HG03108 (cell line): ENCODE data around the gene RNF222.
"Not testable (repeated sequence)": the region's sequence is repeated elsewhere in the genome, so short reads cannot be mapped to it uniquely, and the experiment has no call there.

ENCODE experiments used
- ATAC-seq: cut with Tn5 transposase; IDR thresholded peaks from one replicate; pipeline ENCODE4 v1.9.1; 2021; ENCODE audit warnings: moderate library complexity; ENCODE audit not compliant: unreplicated experiment

RNF222 gene

DNA sequence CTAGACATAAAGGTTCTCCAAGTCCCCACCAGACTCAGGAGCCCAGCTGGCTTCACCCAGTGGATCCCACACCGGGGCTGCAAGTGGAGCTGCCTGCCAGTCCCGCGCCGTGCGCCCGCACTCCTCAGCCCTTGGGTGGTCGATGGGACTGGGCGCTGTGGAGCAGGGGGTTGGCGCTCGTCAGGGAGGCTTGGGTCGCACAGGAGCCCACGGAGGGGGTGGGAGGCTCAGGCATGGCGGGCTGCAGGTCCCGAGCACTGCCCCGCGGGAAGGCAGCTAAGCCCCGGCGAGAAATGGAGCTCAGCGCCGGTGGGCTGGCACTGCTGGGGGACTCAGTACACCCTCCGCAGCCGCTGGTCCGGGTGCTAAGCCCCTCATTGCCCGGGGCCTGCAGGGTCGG is 50.6 kb downstream of the RNF222 start:
- ATAC-seq: not testable (repeated sequence)

DNA sequence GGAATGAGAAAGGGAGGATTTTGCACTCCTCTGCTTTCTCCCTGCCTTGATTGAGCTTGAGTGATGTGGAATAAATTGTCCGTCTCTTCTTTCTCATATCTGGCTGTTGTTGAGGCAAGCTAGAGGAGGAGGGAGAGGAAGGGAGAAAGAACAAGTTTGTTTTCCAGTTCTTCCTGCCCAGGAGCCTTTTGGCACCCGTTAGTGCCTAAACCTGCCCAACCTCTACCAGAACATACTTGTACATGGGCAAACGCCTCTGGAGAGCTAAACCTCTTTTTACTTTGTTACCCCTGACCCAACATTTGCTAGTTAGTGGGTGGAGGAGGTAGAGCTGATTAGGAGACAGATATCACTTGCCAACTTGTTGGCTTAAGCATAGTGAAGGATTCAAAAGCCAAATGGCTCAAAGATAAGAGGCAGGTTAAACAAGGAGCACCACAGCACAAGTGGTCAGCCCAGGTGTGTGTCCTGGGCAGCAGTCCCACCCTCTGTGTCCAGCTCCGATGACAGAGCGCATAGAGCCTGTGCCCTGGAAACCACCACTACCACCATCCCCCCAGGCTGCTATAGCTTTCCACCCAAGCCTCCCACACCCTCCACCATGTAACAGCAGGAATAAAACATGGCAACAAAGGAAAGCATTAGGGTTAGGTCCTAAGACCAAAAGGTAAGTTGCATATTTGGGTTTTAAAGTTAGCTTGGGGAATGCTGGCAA is 51.5 kb downstream of the RNF222 start:
- no peak for ATAC-seq

- ATAC-seq: no peak
Measured at GRCh38 chr17:8345052-8345690, 52.5 kb downstream of the RNF222 start.

DNA sequence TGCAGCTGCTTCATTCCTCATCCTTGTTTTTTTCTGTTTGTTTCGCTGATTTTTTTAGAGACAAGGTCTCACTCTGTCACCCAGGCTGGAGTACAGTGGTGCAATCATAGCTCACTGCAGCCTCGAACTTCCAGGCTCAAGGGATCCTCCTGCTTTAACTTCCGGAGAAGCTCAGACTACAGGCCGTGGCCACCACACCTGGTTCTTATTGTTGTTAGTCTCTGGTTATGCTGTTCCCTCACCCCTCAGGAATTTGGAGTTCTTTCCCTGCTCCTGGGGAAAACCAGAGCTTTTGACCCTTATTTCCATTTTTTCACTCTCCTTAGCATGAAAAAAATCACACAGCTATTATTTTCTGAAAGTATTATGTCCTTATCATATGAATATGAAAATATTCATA is 56.2 kb downstream of the RNF222 start:
- ATAC-seq: no peak
